ENCODE results near the gene MAGI1.

DNA sequence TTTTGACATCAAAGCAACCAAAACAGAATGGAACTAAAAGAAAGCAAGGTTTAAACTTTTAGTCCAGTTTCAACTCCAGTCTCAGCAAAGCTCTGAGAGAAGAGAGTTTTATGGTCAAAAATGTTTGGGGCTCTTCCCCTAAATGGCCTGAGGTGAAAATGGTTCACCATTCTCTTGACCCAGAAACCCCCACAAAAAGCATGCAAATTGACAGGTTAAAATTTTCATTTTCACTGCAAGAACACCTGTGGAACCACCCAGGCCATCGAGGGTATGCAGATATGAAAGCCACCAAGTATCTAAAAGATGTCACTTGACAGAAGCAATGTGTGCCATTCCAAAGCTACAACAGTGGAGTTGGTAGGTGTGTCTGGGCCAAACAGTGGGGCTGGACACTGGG is 195.0 kb downstream of the MAGI1 start:
- TF ChIP-seq RARB (CRISPR knock-in tag; IDR thresholded peaks at IDR 0.05) = no peak
- TF ChIP-seq ZC3H10 (CRISPR knock-in tag; IDR thresholded peaks at IDR 0.05) = no peak
- TF ChIP-seq, protein P1, sequence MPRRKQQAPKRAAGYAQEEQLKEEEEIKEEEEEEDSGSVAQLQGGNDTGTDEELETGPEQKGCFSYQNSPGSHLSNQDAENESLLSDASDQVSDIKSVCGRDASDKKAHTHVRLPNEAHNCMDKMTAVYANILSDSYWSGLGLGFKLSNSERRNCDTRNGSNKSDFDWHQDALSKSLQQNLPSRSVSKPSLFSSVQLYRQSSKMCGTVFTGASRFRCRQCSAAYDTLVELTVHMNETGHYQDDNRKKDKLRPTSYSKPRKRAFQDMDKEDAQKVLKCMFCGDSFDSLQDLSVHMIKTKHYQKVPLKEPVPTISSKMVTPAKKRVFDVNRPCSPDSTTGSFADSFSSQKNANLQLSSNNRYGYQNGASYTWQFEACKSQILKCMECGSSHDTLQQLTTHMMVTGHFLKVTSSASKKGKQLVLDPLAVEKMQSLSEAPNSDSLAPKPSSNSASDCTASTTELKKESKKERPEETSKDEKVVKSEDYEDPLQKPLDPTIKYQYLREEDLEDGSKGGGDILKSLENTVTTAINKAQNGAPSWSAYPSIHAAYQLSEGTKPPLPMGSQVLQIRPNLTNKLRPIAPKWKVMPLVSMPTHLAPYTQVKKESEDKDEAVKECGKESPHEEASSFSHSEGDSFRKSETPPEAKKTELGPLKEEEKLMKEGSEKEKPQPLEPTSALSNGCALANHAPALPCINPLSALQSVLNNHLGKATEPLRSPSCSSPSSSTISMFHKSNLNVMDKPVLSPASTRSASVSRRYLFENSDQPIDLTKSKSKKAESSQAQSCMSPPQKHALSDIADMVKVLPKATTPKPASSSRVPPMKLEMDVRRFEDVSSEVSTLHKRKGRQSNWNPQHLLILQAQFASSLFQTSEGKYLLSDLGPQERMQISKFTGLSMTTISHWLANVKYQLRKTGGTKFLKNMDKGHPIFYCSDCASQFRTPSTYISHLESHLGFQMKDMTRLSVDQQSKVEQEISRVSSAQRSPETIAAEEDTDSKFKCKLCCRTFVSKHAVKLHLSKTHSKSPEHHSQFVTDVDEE (CRISPR knock-in tag; IDR thresholded peaks at IDR 0.05) = no peak
- no peak for TF ChIP-seq CREB5 (CRISPR knock-in tag; IDR thresholded peaks at IDR 0.05; ENCODE audit: low read depth)
- TF ChIP-seq ARNTL (CRISPR knock-in tag; IDR thresholded peaks at IDR 0.05; ENCODE audit: borderline replicate concordance, low read depth) = no peak
- TF ChIP-seq CSDC2 (CRISPR knock-in tag; IDR thresholded peaks at IDR 0.05) = no peak
- TF ChIP-seq POU6F1 (CRISPR knock-in tag; IDR thresholded peaks at IDR 0.05; ENCODE audit: borderline replicate concordance, low read depth) = no peak
- no peak for TF ChIP-seq ESRRG (CRISPR knock-in tag; IDR thresholded peaks at IDR 0.05)
- TF ChIP-seq SNAI2 (CRISPR knock-in tag; IDR thresholded peaks at IDR 0.05) = no peak
- TF ChIP-seq BACH2 (CRISPR knock-in tag; IDR thresholded peaks at IDR 0.05; ENCODE audit: borderline replicate concordance) = no peak
- TF ChIP-seq TCF4 (CRISPR knock-in tag; IDR thresholded peaks at IDR 0.05; ENCODE audit: borderline replicate concordance) = no peak
- TF ChIP-seq PATZ1 (CRISPR knock-in tag; IDR thresholded peaks at IDR 0.05; ENCODE audit: borderline replicate concordance) = no peak
- no peak for TF ChIP-seq OSR1 (CRISPR knock-in tag; IDR thresholded peaks at IDR 0.05)
